SK-N-SH (cell line): ENCODE data around the gene ATXN10. TPM values are rescaled to one million over a fixed set of nuclear protein-coding genes. Genes with fewer than 3 reads are reported as not detected.

Experiments
- CTCF ChIA-PET: fragments of 300-600, 350-600 bp; formaldehyde crosslinking; extraction: SDS; loops from one replicate; lab custom pipeline; 2021; lab: Yijun Ruan, JAX
- POLR2A ChIA-PET: fragments of 350-600 bp; sonication (Branson Sonifier 250); formaldehyde crosslinking; extraction: SDS; loops from one replicate; lab custom pipeline; 2020; ENCODE audit warnings: antibody characterized with exemption, inconsistent platforms; lab: Yijun Ruan, JAX
- DNase-seq: peaks from one replicate; pipeline ENCODE4 v3.0.0; 2012
- H2AFZ ChIP-seq: fragments of 200-600 bp; sonication (generic); 2 replicates; pipeline ENCODE4 v1.8.1; 2016; ENCODE audit warnings: antibody characterized with exemption, mild to moderate bottlenecking, low read depth
- H3F3A ChIP-seq: fragments of 200-600 bp; sonication (generic); replicated peaks from 2 replicates; pipeline ENCODE3; 2016; ENCODE audit warnings: antibody characterized with exemption, mild to moderate bottlenecking; ENCODE audit not compliant: insufficient read depth
- H3K27ac ChIP-seq, 2 experiments: fragments of 200-500 bp in 1 of 2; fragments of 200-600 bp in 1 of 2; sonication (Bioruptor generic) in 1 of 2; sonication (generic), shearing (Covaris generic) in 1 of 2; 2 replicates each; pipeline versions ENCODE4 v1.5.1 to v1.6.1; 2014 to 2016; ENCODE audit warnings: low read depth in 2 of 2, inconsistent platforms in 1 of 2, low read length in 1 of 2, mild to moderate bottlenecking in 1 of 2, mixed read lengths in 1 of 2
- H3K27me3 ChIP-seq: fragments of 200-600 bp; sonication (generic), shearing (Covaris generic); 2 replicates; pipeline ENCODE4 v1.6.1; 2016; ENCODE audit warnings: mixed run types; ENCODE audit not compliant: insufficient read depth
- H3K36me3 ChIP-seq, 2 experiments: fragments of 200-500 bp in 1 of 2; fragments of 200-600 bp in 1 of 2; sonication (Bioruptor generic) in 1 of 2; sonication (generic) in 1 of 2; replicated peaks in 1 of 2; 2 replicates each; pipeline versions ENCODE3 to v1.5.1; 2014 to 2016; ENCODE audit warnings: low read length in 1 of 2, mild to moderate bottlenecking in 1 of 2; ENCODE audit not compliant: insufficient read depth in 2 of 2, control insufficient read depth in 1 of 2
- H3K4me1 ChIP-seq, 2 experiments: fragments of 200-500 bp in 1 of 2; fragments of 200-600 bp in 1 of 2; sonication (Bioruptor generic) in 1 of 2; sonication (generic), shearing (Covaris generic) in 1 of 2; 2 replicates each; pipeline versions ENCODE4 v1.5.1 to v1.6.1; 2014 to 2016; ENCODE audit warnings: low read depth in 1 of 2, low read length in 1 of 2, mixed run types in 1 of 2; ENCODE audit not compliant: insufficient read depth in 2 of 2, control insufficient read depth in 1 of 2
- H3K4me2 ChIP-seq: fragments of 200-600 bp; sonication (generic), shearing (Covaris generic); 2 replicates; pipeline ENCODE4 v1.6.1; 2017; ENCODE audit warnings: mixed run types
- H3K4me3 ChIP-seq, 2 experiments: fragments of 200-500 bp in 1 of 2; fragments of 200-600 bp in 1 of 2; sonication (Bioruptor generic) in 1 of 2; sonication (generic), shearing (Covaris generic) in 1 of 2; 2 replicates each; pipeline versions ENCODE4 v1.5.1 to v1.8.1; 2014 to 2016; ENCODE audit warnings: low read depth in 2 of 2, inconsistent platforms in 1 of 2, low read length in 1 of 2, mild to moderate bottlenecking in 1 of 2, mixed read lengths in 1 of 2, moderate library complexity in 1 of 2
- H3K79me2 ChIP-seq: fragments of 200-600 bp; sonication (generic); 2 replicates; pipeline ENCODE4 v1.8.1; 2017; ENCODE audit warnings: mild to moderate bottlenecking; ENCODE audit not compliant: insufficient read depth
- H3K9ac ChIP-seq: fragments of 200-600 bp; sonication (generic); 2 replicates; pipeline ENCODE4 v1.6.1; 2017; ENCODE audit warnings: mixed run types
- H3K9me2 ChIP-seq: fragments of 200-600 bp; sonication (generic); 2 replicates; pipeline ENCODE4 v1.6.1; 2017; ENCODE audit warnings: mixed run types
- H3K9me3 ChIP-seq: fragments of 200-600 bp; sonication (generic); 2 replicates; pipeline ENCODE4 v1.6.1; 2017; ENCODE audit warnings: mixed run types, mild to moderate bottlenecking, moderate library complexity
- H4K20me1 ChIP-seq: fragments of 200-600 bp; sonication (generic); 2 replicates; pipeline ENCODE4 v1.6.1; 2017; ENCODE audit warnings: mild to moderate bottlenecking, mixed run types; ENCODE audit not compliant: insufficient read depth
- ELF1 ChIP-seq: IDR thresholded peaks from 2 replicates; pipeline ENCODE4 v1.4.0; 2012
- EP300 ChIP-seq, 2 experiments: IDR thresholded peaks; 2 replicates each; pipeline versions ENCODE4 v1.4.0 to v1.6.1; 2012; ENCODE audit warnings: borderline replicate concordance in 1 of 2, low read depth in 1 of 2, low read length in 1 of 2
- FOSL2 ChIP-seq: IDR thresholded peaks from 2 replicates; pipeline ENCODE4 v1.4.0; 2012; ENCODE audit warnings: low read depth, mild to moderate bottlenecking, moderate library complexity, borderline replicate concordance
- FOXJ3 ChIP-seq: sonication (generic); formaldehyde crosslinking; IDR thresholded peaks from 2 replicates; pipeline ENCODE4 v1.5.1; 2020; ENCODE audit warnings: mild to moderate bottlenecking, missing genetic modification reagents
- FOXM1 ChIP-seq: IDR thresholded peaks from 2 replicates; pipeline ENCODE4 v1.4.0; 2012; ENCODE audit warnings: low read depth, mild to moderate bottlenecking
- GATA2 ChIP-seq: sonication (generic); formaldehyde crosslinking; IDR thresholded peaks from 2 replicates; pipeline ENCODE4 v1.5.0; 2020; ENCODE audit warnings: mild to moderate bottlenecking, missing genetic modification reagents
- JUND ChIP-seq: IDR thresholded peaks from 2 replicates; pipeline ENCODE4 v1.4.0; 2012
- MAX ChIP-seq: IDR thresholded peaks from 2 replicates; pipeline ENCODE4 v1.4.0; 2012; ENCODE audit warnings: low read depth
- MEF2A ChIP-seq: IDR thresholded peaks from 2 replicates; pipeline ENCODE4 v1.4.0; 2012; ENCODE audit warnings: low read depth, borderline replicate concordance
- NRF1 ChIP-seq: IDR thresholded peaks from 2 replicates; pipeline ENCODE4 v1.6.1; 2012; ENCODE audit warnings: low read depth, mild to moderate bottlenecking, low read length
- PBX3 ChIP-seq: IDR thresholded peaks from 2 replicates; pipeline ENCODE4; 2012
- POLR2AphosphoS5 ChIP-seq: IDR thresholded peaks from 2 replicates; pipeline ENCODE4 v1.6.1; 2012; ENCODE audit warnings: low read depth, low read length
- RFX5 ChIP-seq: IDR thresholded peaks from 2 replicates; pipeline ENCODE4 v1.6.1; 2012; ENCODE audit warnings: mild to moderate bottlenecking, improper control_type of control experiment, low read length
- SIN3A ChIP-seq: IDR thresholded peaks from 2 replicates; pipeline ENCODE4 v1.6.1; 2012; ENCODE audit warnings: low read depth, mild to moderate bottlenecking, low read length, moderate library complexity, borderline replicate concordance
- SMC3 ChIP-seq: IDR thresholded peaks from 2 replicates; pipeline ENCODE4 v1.6.1; 2012; ENCODE audit warnings: low read depth, low read length, improper control_type of control experiment
- TAF1 ChIP-seq: IDR thresholded peaks from 2 replicates; pipeline ENCODE4 v1.6.1; 2012; ENCODE audit warnings: low read depth, mild to moderate bottlenecking, low read length, moderate library complexity, borderline replicate concordance
- TEAD4 ChIP-seq: IDR thresholded peaks from 2 replicates; pipeline ENCODE4 v1.4.0; 2012; ENCODE audit warnings: mild to moderate bottlenecking, borderline replicate concordance; ENCODE audit not compliant: insufficient read depth
- YY1 ChIP-seq: IDR thresholded peaks from 2 replicates; pipeline ENCODE4 v1.4.0; 2012; ENCODE audit warnings: low read depth, mild to moderate bottlenecking
- WGBS: methylation state at CpG from one replicate; pipeline ENCODE4 v1.1.6; 2017; ENCODE audit warnings: low lambda C conversion rate; 5-methylcytosine and 5-hydroxymethylcytosine counted together
- polyA plus RNA-seq, 3 experiments: library from polyadenylated mRNA; depleted of rRNA; stranded (reverse); fragments of >200 nt; gene quantifications; 2 replicates each; pipeline ENCODE4 v1.2.3, GENCODE V29; 2012
- TF ChIP-seq, protein P1 (sequence below): fragments of 150-350 bp; IDR thresholded peaks from 2 replicates; pipeline ENCODE4 v1.6.1; 2017; ENCODE audit warnings: antibody characterized with exemption, low read length, low read depth, borderline replicate concordance
- TF ChIP-seq, protein P2 (sequence below): fragments of 150-350 bp; IDR thresholded peaks from 2 replicates; pipeline ENCODE4 v1.6.1; 2016; ENCODE audit warnings: mild to moderate bottlenecking, low read depth, low read length

ATXN10 gene
- polyA plus RNA-seq, 1 of the 3 experiments (the other 2 are of a cell fraction): 202 TPM

GRCh38 chr22:45889093-45889538 is 217.5 kb downstream of the ATXN10 start:
- H4K20me1 ChIP-seq: no peaks in the 10 kb centered on the region
- TF ChIP-seq POLR2AphosphoS5: no peak
- TF ChIP-seq SIN3A: no peak
- no peak for TF ChIP-seq PBX3
- TF ChIP-seq ELF1: no peak
- TF ChIP-seq JUND: no peak
- no peak for TF ChIP-seq FOXM1
- TF ChIP-seq YY1: no peak
- no peak for TF ChIP-seq GATA2 (CRISPR knock-in tag)
- no peak for TF ChIP-seq FOSL2
- H3K4me3 ChIP-seq: no peak overlapping the region
- H3F3A ChIP-seq: no peaks in the 10 kb centered on the region
- ChIA-PET CTCF (no interaction called here), POLR2A (no interaction called here)
- no peaks in the 10 kb centered on the region for H3K27me3 ChIP-seq
- H3K4me2 ChIP-seq: no peak overlapping the region
- no peak overlapping the region for H2AFZ ChIP-seq
- no peaks in the 10 kb centered on the region for H3K79me2 ChIP-seq
- no peak for DNase-seq
- peaks cover 0 to 24% of the 10 kb centered on the region in 2 experiments; a peak in 1 of 4 replicates for H3K4me1 ChIP-seq
- no peaks in the 10 kb centered on the region for H3K9me3 ChIP-seq
- no peaks in the 10 kb centered on the region for H3K36me3 ChIP-seq
- H3K9me2 ChIP-seq: no peaks in the 10 kb centered on the region
- no peak overlapping the region for H3K27ac ChIP-seq
- no peak overlapping the region for H3K9ac ChIP-seq
- WGBS: 90% methylated on average over 6 of the region's 10 CpGs

GRCh38 chr22:45889539-45890350 is 218.1 kb downstream of the ATXN10 start:
- no peaks in the 10 kb centered on the region for H3K9me2 ChIP-seq
- no peak overlapping the region for H2AFZ ChIP-seq
- H3K79me2 ChIP-seq: no peaks in the 10 kb centered on the region
- H3K27me3 ChIP-seq: no peaks in the 10 kb centered on the region
- 86% methylated on average over 25 of the region's 56 CpGs for WGBS
- H3K27ac ChIP-seq: no peak overlapping the region
- TF ChIP-seq GATA2 (CRISPR knock-in tag): no peak
- TF ChIP-seq SIN3A: no peak
- TF ChIP-seq, protein P1, sequence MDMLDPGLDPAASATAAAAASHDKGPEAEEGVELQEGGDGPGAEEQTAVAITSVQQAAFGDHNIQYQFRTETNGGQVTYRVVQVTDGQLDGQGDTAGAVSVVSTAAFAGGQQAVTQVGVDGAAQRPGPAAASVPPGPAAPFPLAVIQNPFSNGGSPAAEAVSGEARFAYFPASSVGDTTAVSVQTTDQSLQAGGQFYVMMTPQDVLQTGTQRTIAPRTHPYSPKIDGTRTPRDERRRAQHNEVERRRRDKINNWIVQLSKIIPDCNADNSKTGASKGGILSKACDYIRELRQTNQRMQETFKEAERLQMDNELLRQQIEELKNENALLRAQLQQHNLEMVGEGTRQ: no peak
- TF ChIP-seq FOSL2: no peak
- TF ChIP-seq TAF1: no peak
- TF ChIP-seq NRF1: no peak
- TF ChIP-seq EP300 (IDR thresholded peaks at IDR 0.05; ENCODE audit: borderline replicate concordance in 1 of 2, low read depth in 1 of 2, low read length in 1 of 2): no peak
- TF ChIP-seq POLR2AphosphoS5: no peak
- TF ChIP-seq SMC3: no peak
- TF ChIP-seq YY1: no peak
- TF ChIP-seq RFX5: no peak
- TF ChIP-seq FOXJ3 (CRISPR knock-in tag): no peak
- no peak for TF ChIP-seq TEAD4
- TF ChIP-seq MAX: no peak
- TF ChIP-seq PBX3: no peak
- TF ChIP-seq, protein P2, sequence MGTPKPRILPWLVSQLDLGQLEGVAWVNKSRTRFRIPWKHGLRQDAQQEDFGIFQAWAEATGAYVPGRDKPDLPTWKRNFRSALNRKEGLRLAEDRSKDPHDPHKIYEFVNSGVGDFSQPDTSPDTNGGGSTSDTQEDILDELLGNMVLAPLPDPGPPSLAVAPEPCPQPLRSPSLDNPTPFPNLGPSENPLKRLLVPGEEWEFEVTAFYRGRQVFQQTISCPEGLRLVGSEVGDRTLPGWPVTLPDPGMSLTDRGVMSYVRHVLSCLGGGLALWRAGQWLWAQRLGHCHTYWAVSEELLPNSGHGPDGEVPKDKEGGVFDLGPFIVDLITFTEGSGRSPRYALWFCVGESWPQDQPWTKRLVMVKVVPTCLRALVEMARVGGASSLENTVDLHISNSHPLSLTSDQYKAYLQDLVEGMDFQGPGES: no peak
- no peak for TF ChIP-seq MEF2A
- H3F3A ChIP-seq: no peaks in the 10 kb centered on the region
- DNase-seq: no peak
- ChIA-PET CTCF (interaction anchor here (1.0 kb wide), 1 partner anchor 26 kb away, joined by 3 read pairs; no protein-coding TSS in a partner anchor), POLR2A (no interaction called here)
- H4K20me1 ChIP-seq: no peaks in the 10 kb centered on the region
- no peak overlapping the region for H3K4me3 ChIP-seq
- H3K9ac ChIP-seq: no peak overlapping the region
- H3K9me3 ChIP-seq: no peaks in the 10 kb centered on the region
- no peaks in the 10 kb centered on the region for H3K36me3 ChIP-seq
- peaks cover 0 to 18% of the 10 kb centered on the region in 2 experiments; a peak in 1 of 4 replicates for H3K4me1 ChIP-seq
- no peak overlapping the region for H3K4me2 ChIP-seq
